Germinal center (tissue), 1 donor: ENCODE results near the gene CSRP2.

Experiments
- DNase-seq: peaks from one replicate; pipeline ENCODE4 v3.0.0; 2012; ENCODE audit warnings: mixed read lengths, low spot score

The CSRP2 gene

GRCh38 chr12:76863005-76863670 is 15.7 kb downstream of the CSRP2 start:
- DNase-seq, result no peak

- no peak for DNase-seq
Measured at GRCh38 chr12:76860256-76860655, 18.6 kb downstream of the CSRP2 start.

- no peak for DNase-seq
Measured at GRCh38 chr12:76859611-76860010, 19.2 kb downstream of the CSRP2 start.

DNA sequence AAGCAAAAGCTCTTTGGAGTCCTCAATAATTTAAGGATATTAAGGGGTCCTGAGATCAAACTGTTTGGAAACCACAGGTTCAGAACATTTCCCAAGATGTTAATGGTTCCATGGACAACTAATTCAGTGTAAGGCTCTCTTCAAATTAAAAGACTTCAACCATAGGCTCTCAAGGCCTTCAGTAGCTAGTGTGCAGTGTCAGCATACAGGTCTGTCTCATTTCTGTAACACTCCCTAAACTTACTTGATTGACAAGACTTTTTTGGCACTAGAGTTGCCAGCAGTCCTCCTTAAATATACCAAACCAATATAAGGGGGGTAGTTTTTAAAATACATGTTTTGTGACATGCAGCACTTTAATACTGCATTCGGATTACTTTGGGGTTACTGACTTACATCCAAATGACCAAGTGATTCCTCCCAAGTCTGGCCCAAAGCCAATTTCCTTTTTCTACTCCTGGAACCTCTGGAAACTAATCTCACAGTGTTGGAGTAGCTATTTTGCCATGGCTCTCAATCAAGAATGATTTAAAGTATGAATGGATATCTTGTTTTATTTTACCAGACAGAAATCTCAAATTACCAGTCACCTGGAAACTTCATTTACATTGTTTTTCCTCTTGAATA is 22.7 kb downstream of the CSRP2 start:
- DNase-seq, result no peak

GRCh38 chr12:76855271-76855670 is 23.5 kb downstream of the CSRP2 start:
- no peak for DNase-seq

GRCh38 chr12:76852106-76852505 is 26.7 kb downstream of the CSRP2 start:
- DNase-seq, result no peak

DNA sequence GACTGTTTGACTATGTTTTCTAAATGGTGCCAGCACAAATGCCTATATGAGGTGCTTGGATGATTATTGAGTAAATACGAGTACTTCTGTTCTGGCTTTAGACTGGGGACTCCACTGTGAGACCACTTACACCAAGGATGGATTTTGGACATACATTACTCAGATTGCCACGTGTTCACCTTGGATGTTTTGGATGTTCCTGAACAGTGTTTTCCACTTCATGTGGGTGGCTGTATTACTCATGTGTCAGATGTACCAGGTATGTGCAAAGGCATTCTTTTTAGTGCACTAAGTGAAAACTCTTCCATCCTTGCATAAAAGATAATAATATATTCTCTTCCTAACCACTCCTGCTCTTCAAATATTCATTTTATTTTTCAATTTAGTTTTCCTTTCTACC is 30.7 kb downstream of the CSRP2 start:
- DNase-seq, result no peak

DNA sequence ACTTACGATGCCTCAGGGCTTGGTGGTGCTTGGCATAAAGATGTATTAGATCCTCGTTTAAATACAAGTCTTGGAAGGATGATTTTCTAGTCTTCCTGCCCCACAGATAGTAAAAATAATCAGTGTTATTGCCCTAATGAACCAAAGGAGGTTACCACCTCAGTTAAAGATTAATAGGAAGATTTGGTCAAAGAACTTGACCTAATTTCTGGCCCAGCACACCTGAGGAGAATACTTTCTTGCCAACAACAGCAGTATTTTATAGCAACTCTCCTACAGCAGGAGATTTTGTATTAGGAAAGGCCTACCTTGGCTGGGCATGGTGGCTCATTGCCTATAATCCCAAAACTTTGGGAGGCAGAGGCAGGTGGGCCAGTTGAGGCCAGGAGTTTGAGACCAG is 31.6 kb downstream of the CSRP2 start:
- DNase-seq, result no peak

- DNase-seq, result no peak
Measured at GRCh38 chr12:76836633-76837032, 42.2 kb downstream of the CSRP2 start.

- DNase-seq, result no peak
Measured at GRCh38 chr12:76830436-76830835, 48.4 kb downstream of the CSRP2 start.

- no peak for DNase-seq
Measured at GRCh38 chr12:76820888-76821482, 57.8 kb downstream of the CSRP2 start.

GRCh38 chr12:76813972-76814371 is 64.8 kb downstream of the CSRP2 start:
- DNase-seq, result no peak

DNA sequence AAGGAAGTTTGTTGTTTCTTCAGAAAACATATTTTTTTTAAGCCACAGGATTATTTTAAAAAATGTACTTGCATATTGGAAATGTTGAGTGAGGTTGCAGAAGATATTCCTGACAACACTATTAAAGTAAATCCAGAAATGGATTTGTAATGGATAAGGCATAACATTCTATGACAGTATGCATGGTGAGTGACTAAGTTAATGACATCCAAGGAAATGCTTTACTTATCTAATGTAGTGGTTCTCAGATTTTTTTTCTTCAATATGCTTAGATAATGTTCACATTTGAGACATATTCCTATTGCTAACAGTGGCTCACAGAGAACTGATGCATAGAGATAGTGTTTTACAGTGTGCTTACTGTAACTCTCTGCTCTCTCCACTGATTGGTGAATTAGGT is 65.6 kb downstream of the CSRP2 start:
- DNase-seq, result no peak

GRCh38 chr12:76811976-76812375 is 66.8 kb downstream of the CSRP2 start:
- no peak for DNase-seq

DNA sequence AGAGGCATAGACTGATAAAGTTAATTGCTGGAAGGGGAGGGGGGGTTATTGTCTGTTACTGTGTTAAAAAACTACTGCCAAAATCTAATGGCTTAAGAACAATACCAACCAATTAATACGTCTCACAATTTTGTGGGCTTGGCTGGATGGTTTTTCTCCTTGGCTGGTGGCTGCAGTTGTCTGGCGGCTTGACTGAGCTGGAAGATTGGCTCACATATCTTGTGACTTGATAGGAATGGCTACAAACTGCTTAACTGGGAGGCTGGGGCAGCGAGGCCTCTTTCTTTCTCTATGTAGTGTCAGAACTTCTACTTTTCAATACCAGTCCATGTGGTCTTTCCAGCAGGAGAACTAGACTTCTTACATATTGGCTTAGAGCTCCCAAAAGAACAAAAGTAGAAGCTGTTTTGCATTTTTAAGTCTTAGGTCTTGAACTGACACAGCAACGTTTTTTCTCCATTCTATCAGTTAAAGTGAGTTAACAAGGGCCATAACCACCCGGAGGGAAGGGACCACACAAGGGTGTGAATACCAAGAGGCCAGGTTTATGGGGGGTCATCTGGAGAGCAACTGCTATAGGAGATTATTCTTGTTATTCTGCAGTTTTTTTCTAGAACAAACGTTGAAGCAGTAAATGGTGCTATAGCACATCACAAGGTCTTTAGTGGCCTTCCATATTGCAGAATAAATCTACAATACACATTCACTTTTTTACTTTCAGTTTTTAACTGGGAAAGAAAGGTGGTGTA is 68.0 kb downstream of the CSRP2 start:
- DNase-seq, result no peak
